GM10248 (cell line): ENCODE data around the gene IL17C.

ENCODE experiments used
- CTCF ChIA-PET: fragments of 300-600 bp; sonication (Branson Sonifier 250); formaldehyde crosslinking; extraction: SDS; loops from one replicate; lab custom pipeline; 2021; ENCODE audit warnings: antibody characterized with exemption; lab: Yijun Ruan, JAX
- POLR2A ChIA-PET: fragments of 350-650 bp; sonication (Branson Sonifier 250); formaldehyde crosslinking; extraction: SDS; loops from one replicate; lab custom pipeline; 2020; ENCODE audit warnings: antibody characterized with exemption; lab: Yijun Ruan, JAX
- DNase-seq: peaks from one replicate; pipeline ENCODE4 v3.0.0; 2012; ENCODE audit errors: extremely low spot score
- CTCF ChIP-seq: IDR thresholded peaks from 2 replicates; pipeline ENCODE4 v1.5.1; 2012; ENCODE audit warnings: mild to moderate bottlenecking, low read depth; ENCODE audit errors: extremely low read depth, missing control alignments, control extremely low read depth

IL17C gene

GRCh38 chr16:88651989-88652761 lies 13.8 kb downstream of the IL17C start:
- ChIA-PET POLR2A (interaction anchor here (0.6 to 0.8 kb wide), 2 partner anchors 11 to 23 kb away, joined by 3 read pairs; partner anchors contain the start of gene MVD), CTCF (interaction anchor here (0.8 to 0.9 kb wide), 2 partner anchors 13 kb away, joined by 3 to 4 read pairs; partner anchors contain the start of gene IL17C)
- no peak for DNase-seq
- no peak for TF ChIP-seq CTCF

- CTCF ChIA-PET = no interaction called here
- POLR2A ChIA-PET = interaction anchor here (0.6 to 0.8 kb wide), 2 partner anchors 10 to 22 kb away, joined by 3 read pairs; partner anchors contain the start of gene MVD
- TF ChIP-seq CTCF = no peak
- no peak for DNase-seq
Observed at GRCh38 chr16:88652762-88653063, 14.3 kb downstream of the IL17C start.

GRCh38 chr16:88653101-88653500 lies 14.7 kb downstream of the IL17C start:
- ChIA-PET POLR2A (interaction anchor here (1.0 kb wide), 1 partner anchor 21 kb away, joined by 3 read pairs; no protein-coding TSS in a partner anchor), CTCF (interaction anchor here (1.0 kb wide), 1 partner anchor 12 kb away, joined by 3 read pairs; no protein-coding TSS in a partner anchor)
- no peak for TF ChIP-seq CTCF
- DNase-seq = no peak

- CTCF ChIA-PET = interaction anchor here (1.0 kb wide), 1 partner anchor 12 kb away, joined by 3 read pairs; no protein-coding TSS in a partner anchor
- DNase-seq = no peak
- POLR2A ChIA-PET = interaction anchor here (1.0 kb wide), 1 partner anchor 21 kb away, joined by 3 read pairs; no protein-coding TSS in a partner anchor
- no peak for TF ChIP-seq CTCF
Observed at GRCh38 chr16:88653596-88654362, 15.4 kb downstream of the IL17C start.

GRCh38 chr16:88654363-88655052 lies 16.1 kb downstream of the IL17C start:
- POLR2A ChIA-PET = no interaction called here
- CTCF ChIA-PET = no interaction called here
- no peak for DNase-seq
- TF ChIP-seq CTCF = no peak
